ENCODE measurements around the gene ZBTB49.

DNA sequence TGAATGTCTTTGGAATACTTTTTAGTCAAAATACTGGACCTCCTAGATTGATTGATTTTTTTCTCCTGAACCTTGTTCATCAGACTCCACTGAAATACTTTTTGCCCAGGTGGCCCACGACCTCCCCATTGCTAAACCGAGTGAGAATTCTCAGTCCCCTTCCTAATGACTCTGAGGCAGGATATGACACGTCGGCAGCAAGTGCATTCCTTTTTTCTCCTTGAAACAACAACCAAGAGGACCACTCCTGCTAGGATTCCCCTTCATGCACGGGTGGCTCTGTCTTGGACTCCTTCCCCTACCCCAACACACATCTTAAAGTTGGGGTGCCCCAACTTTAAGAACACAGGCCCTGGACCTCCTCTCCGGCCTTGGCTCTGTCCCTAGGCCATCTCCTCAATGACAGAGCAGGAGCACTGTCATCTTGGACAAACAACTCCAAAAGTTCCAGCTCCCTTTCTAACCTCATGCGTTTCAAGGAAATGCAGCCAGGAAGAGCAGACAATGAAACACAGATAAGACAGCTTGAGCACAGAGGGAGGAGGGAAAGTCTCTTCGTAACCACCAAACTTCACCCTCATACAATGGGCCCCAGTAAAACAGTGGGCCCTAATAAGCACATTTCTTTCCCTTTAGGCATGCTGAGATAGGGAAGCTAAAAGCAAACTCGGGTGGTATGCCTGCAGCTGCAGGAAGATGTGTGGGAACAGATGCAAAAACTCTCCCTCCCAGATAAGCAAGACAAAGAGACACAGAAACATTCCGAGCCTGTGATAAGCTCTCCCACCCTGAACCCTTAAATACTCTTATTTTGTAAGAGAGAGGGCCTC is 33.9 kb downstream of the ZBTB49 start:
- no peak for TF ChIP-seq CTCF (IDR thresholded peaks at IDR 0.05; ENCODE audit: low read length)
- no peak for TF ChIP-seq EZH2 (IDR thresholded peaks at IDR 0.05; ENCODE audit: borderline replicate concordance, low read length)
